Muscle layer of duodenum (tissue), 2 donors: ENCODE results near the gene GBP7.

ENCODE experiments used
- H3K27ac ChIP-seq: one replicate; pipeline ENCODE4 v1.7.0; 2013; ENCODE audit warnings: mild to moderate bottlenecking, low read length
- H3K27me3 ChIP-seq: one replicate; pipeline ENCODE4 v1.7.0; 2013; ENCODE audit warnings: low read depth, mild to moderate bottlenecking, control low read depth, low read length
- H3K36me3 ChIP-seq, 2 donors: one replicate each; pipeline ENCODE4 v1.7.0; 2013; ENCODE audit warnings: low read length in 2 of 2, control low read depth in 1 of 2, mild to moderate bottlenecking in 1 of 2; ENCODE audit not compliant: insufficient read depth in 2 of 2, control insufficient read depth in 1 of 2
- H3K4me1 ChIP-seq, 2 donors: one replicate each; pipeline ENCODE4 v1.7.0; 2013; ENCODE audit warnings: low read length in 2 of 2, mild to moderate bottlenecking in 2 of 2, control low read depth in 1 of 2, moderate library complexity in 1 of 2; ENCODE audit not compliant: insufficient read depth in 2 of 2, control insufficient read depth in 1 of 2
- H3K4me3 ChIP-seq, 2 donors: one replicate each; pipeline ENCODE4 v1.7.0; 2013; ENCODE audit warnings: low read length in 2 of 2, low read depth in 1 of 2, mild to moderate bottlenecking in 1 of 2
- H3K9me3 ChIP-seq, 2 donors: one replicate each; pipeline ENCODE4 v1.7.0; 2013; ENCODE audit warnings: low read length in 2 of 2, control low read depth in 1 of 2, mild to moderate bottlenecking in 1 of 2; ENCODE audit not compliant: control insufficient read depth in 1 of 2
- donor health status: healthy.

GBP7 gene

DNA sequence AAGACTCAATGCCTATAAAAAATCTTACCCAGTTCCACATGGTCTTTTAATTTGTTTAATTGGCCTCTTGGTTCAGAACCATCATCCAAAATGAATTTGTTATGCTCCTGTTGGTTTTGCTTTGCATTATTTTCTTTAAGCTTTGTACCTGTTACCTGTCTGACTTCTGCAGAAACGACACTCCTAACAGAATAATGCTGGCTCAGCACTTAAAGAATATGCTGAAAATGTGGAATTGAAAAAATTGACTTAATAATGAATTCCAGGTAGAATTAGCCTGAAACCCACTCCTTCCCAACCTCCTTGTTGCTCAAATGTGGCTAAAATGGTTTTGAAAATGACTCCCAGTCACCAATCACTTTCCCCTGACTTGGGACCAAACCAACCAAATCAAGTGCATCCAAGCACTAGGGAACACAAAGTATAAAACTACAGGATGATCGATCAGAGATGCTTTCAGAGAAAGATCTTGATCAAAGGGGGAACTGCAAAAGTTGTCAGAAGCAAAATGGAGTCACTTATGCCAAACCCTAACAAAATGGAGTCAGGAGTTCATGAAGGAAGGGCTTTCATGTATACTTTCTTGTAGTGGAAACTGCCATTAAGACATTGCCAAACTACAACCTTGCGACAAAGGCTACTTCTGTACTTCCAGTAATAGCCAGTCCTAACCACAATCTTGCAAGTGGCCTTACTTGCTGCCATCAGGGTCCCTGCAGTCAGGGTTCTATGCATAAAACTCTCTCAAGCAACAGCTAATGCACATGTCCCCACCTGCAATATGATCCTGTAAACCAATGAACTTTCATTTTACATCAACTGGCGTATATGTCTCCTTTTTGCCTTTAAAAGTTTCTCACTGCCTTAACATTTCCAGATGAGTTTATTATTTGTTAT lies 5.4 kb downstream of the GBP7 start:
- Histone ChIP-seq H3K27ac (no peak overlapping the region), H3K27me3 (no peaks in the 10 kb centered on the region), H3K9me3 (no peaks in the 10 kb centered on the region)

DNA sequence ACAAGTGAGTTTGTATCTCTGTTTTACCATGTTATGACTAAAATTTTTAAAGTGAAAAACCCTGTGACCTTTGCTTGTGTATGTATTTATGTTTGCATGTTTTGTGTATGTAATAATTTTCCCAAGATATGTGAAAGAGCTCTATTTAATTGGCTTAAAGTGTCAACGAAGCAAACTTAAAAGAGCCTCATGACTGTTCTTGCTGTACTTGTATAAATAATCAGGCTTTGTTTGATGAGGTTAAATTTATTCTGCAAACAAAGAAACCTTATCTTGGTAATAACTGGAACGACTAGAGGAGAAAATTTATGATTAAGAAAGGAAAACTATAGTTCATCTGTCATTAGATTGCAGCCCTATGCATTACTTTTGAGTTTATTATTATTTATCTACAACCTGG lies 6.6 kb downstream of the GBP7 start:
- no peaks in the 10 kb centered on the region for H3K36me3 ChIP-seq
- no peak overlapping the region for H3K4me3 ChIP-seq
- H3K4me1 ChIP-seq = no peaks in the 10 kb centered on the region
- H3K9me3 ChIP-seq = no peaks in the 10 kb centered on the region
- no peaks in the 10 kb centered on the region for H3K27me3 ChIP-seq
- no peak overlapping the region for H3K27ac ChIP-seq

More for the DNA sequence above, 5.4 kb downstream of the GBP7 start:
- Histone ChIP-seq H3K36me3 (no peaks in the 10 kb centered on the region), H3K4me1 (no peaks in the 10 kb centered on the region), H3K4me3 (no peak overlapping the region)

DNA sequence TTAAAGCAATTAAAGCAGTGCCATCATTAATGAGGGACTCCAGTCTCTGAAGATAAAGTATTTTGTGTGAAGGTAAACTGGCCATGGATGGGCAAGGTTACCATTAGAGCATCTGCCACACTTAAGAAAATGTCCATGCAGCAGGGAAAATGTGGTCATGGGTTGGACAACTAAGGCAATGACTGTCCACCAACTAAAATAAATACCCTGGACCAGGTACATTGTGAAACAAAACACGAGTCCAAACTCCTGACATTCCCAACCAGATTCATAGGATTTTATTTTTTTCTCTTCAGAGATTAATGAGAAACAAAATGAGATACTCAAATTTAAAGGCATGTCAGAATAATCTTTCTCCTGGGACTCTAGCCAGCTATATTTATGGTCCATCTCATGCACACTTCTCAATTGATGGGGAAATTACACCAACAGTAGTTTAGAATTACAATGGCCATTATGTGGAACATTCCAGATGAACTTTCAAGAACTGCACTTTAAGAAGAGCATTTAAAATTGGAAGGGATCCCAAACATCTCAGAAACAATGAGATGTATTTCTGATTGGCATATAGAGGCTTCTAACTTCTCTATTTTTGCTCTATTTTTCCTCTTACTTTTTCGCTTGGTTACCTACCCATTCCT lies 8.1 kb downstream of the GBP7 start:
- no peak overlapping the region for H3K4me3 ChIP-seq
- no peaks in the 10 kb centered on the region for H3K9me3 ChIP-seq

DNA sequence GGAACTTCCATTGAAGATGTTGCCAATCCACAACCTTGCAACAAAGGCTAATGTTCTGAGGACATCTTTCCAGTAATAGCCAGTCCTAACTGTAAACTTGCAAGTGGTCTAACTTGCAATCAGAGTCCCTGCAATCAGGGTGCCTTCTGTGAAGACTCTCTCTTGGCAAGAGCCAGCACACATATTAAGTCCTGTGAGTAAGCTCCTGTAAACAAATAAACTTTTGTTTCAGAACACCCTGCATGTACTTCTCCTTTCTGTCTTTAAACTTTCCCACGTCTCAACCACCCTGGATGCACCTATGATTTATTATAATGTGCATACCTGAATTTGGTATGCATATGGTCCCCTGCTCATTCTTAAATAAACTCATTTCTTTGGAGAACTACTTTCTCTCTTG lies 9.1 kb downstream of the GBP7 start:
- Histone ChIP-seq H3K27me3 (no peaks in the 10 kb centered on the region), H3K9me3 (no peaks in the 10 kb centered on the region), H3K4me3 (no peak overlapping the region), H3K27ac (no peak overlapping the region), H3K4me1 (no peaks in the 10 kb centered on the region), H3K36me3 (no peaks in the 10 kb centered on the region)

More for the DNA sequence above, 8.1 kb downstream of the GBP7 start:
- no peak overlapping the region for H3K27ac ChIP-seq
- H3K4me1 ChIP-seq = no peaks in the 10 kb centered on the region
- no peaks in the 10 kb centered on the region for H3K36me3 ChIP-seq
- H3K27me3 ChIP-seq = no peaks in the 10 kb centered on the region

DNA sequence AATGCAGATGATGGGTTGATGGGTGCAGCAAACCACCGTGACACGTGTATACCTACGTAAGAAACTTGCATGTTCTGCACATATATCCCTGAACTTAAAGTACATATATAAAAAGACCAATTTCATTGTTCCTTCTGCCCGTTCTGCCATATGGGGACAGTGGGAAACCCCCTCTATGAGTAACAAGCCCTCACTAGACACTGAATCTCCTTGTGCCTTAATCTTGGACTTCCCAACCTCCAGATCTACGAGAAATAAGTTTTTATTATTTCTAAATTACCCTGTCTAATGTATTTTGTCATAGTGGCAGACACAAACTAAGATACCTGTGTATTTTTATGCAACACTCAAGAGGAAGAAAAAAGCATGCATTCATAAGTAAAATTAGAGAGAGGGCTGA lies 10.0 kb downstream of the GBP7 start:
- H3K4me1 ChIP-seq = no peaks in the 10 kb centered on the region
- H3K27me3 ChIP-seq = no peaks in the 10 kb centered on the region
- H3K36me3 ChIP-seq = no peaks in the 10 kb centered on the region
- H3K4me3 ChIP-seq = no peak overlapping the region
- H3K27ac ChIP-seq = no peak overlapping the region
- H3K9me3 ChIP-seq = no peaks in the 10 kb centered on the region

GRCh38 chr1:89151047-89151446 lies 24.8 kb downstream of the GBP7 start:
- H3K27me3 ChIP-seq = no peaks in the 10 kb centered on the region
- H3K36me3 ChIP-seq = no peaks in the 10 kb centered on the region
- H3K4me1 ChIP-seq = no peaks in the 10 kb centered on the region
- no peaks in the 10 kb centered on the region for H3K9me3 ChIP-seq
- H3K4me3 ChIP-seq = no peak overlapping the region
- no peak overlapping the region for H3K27ac ChIP-seq

DNA sequence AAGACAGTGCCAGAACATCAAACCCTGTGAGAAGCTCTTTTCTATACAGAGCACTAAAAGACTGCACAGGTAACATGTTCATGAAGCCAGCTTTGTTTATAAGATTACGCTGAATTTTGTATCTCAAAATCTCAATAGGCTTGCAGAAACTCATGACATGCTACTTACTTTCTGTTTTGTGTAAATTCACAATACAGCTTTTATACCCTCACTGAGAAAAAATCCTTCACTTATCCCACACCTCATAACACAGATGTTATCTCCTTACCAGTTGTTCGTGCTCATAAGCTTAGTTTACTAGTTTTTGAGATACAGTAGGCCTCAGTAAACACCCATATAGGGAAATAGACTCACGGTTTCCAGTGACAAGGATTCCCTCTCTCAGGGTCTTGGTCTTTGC lies 25.8 kb downstream of the GBP7 start:
- Histone ChIP-seq H3K27me3 (no peaks in the 10 kb centered on the region), H3K27ac (no peak overlapping the region), H3K36me3 (no peaks in the 10 kb centered on the region), H3K4me3 (no peak overlapping the region), H3K9me3 (no peaks in the 10 kb centered on the region), H3K4me1 (no peaks in the 10 kb centered on the region)

- no peaks in the 10 kb centered on the region for H3K4me1 ChIP-seq
- H3K27ac ChIP-seq = no peak overlapping the region
- H3K9me3 ChIP-seq = no peaks in the 10 kb centered on the region
- H3K27me3 ChIP-seq = no peaks in the 10 kb centered on the region
- no peaks in the 10 kb centered on the region for H3K36me3 ChIP-seq
- H3K4me3 ChIP-seq = no peak overlapping the region
Observed at GRCh38 chr1:89149229-89149628, 26.6 kb downstream of the GBP7 start.

DNA sequence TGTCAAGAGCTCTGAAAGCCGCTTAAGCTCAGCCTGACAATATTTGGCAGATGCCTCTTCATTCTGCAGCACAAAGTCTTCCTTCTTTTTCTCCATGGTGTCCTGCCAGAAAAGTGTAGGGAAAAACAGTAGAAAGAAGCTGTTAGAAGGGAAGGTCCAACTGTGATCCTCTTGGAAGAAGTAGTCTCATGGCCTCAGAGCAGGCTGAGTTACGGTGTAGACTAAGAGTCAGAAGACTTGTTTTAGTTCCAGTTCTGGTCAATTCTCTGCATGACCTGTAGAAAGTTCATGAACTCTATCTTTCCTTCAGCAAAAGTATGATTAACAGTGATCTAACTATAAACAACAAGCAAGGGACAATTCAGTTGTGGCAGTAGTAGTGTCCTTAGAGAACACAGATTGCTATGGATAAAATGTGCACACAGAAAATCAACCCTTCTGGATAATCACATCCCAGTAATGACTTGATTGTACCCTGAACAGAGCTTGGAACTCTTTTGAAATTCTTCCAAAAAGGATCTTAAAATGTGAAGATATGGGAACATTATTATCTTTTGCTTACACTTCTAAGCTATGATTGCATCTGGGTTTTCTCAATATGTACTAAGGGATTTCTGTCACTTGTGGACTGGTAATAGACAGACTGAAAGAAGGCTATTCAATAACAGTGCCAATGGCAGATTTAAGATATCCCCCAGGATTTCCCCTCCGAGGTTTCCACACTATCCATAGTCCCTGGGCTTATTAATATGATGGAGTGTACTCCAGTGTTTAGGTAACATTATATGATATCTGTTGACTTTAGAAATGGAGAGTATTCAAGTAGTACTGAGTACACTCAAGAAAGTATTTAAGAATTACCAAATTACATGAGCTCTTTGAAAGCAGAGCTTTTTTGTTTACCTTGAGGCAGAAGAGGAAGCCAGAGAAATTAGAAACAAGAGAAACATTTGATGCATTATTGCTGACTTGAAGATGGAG lies 27.8 kb downstream of the GBP7 start:
- Histone ChIP-seq H3K27ac (no peak overlapping the region), H3K9me3 (no peaks in the 10 kb centered on the region)

GRCh38 chr1:89146721-89147120 lies 29.1 kb downstream of the GBP7 start:
- H3K27ac ChIP-seq = no peak overlapping the region
- H3K4me1 ChIP-seq = no peaks in the 10 kb centered on the region
- H3K36me3 ChIP-seq = no peaks in the 10 kb centered on the region
- H3K9me3 ChIP-seq = no peaks in the 10 kb centered on the region
- no peaks in the 10 kb centered on the region for H3K27me3 ChIP-seq
- no peak overlapping the region for H3K4me3 ChIP-seq

More for the DNA sequence above, 27.8 kb downstream of the GBP7 start:
- no peak overlapping the region for H3K4me3 ChIP-seq
- H3K4me1 ChIP-seq = no peaks in the 10 kb centered on the region
- no peaks in the 10 kb centered on the region for H3K36me3 ChIP-seq
- no peaks in the 10 kb centered on the region for H3K27me3 ChIP-seq

DNA sequence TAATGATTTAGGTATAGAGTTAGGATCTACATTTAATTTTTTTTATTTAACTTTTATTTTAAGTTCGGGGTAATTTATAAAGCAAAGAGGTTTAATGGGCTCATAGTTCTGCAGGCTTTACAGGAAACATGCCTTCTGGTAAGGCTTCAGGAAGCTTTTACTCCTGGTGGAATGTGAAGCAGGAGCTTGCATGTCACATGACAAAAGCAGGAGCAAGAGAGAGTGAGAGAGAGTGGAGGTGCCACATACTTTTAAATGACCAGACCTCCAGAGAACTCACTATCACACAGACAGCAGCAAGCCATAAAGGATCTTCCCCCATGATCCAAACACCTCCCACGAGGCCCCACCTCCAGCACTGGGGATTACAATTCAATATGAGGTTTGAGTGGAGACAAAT lies 32.3 kb downstream of the GBP7 start:
- H3K36me3 ChIP-seq = no peaks in the 10 kb centered on the region
- no peak overlapping the region for H3K27ac ChIP-seq
- no peaks in the 10 kb centered on the region for H3K4me1 ChIP-seq
- no peaks in the 10 kb centered on the region for H3K9me3 ChIP-seq
- no peak overlapping the region for H3K4me3 ChIP-seq
- H3K27me3 ChIP-seq = no peaks in the 10 kb centered on the region
